RPMI7951 (cell line): ENCODE data around the gene TXNRD2. TPM values are rescaled to one million over a fixed set of nuclear protein-coding genes. Genes with fewer than 3 reads are reported as not detected.
"Not testable (repeated sequence)": the region's sequence is repeated elsewhere in the genome, so short reads cannot be mapped to it uniquely, and the experiment has no call there.

Source experiments
- DNase-seq: peaks from one replicate; pipeline ENCODE4 v3.0.0-alpha.2; 2012; ENCODE audit warnings: low read depth
- total RNA-seq: library from RNA; depleted of rRNA; stranded (reverse); fragments of >200 nt; shearing (Covaris generic); gene quantifications from 2 replicates; pipeline ENCODE4 v1.2.3, GENCODE V29; 2014

The TXNRD2 gene
- total RNA-seq, 1 experiment from 2014 or later, result 24.9 TPM

DNA sequence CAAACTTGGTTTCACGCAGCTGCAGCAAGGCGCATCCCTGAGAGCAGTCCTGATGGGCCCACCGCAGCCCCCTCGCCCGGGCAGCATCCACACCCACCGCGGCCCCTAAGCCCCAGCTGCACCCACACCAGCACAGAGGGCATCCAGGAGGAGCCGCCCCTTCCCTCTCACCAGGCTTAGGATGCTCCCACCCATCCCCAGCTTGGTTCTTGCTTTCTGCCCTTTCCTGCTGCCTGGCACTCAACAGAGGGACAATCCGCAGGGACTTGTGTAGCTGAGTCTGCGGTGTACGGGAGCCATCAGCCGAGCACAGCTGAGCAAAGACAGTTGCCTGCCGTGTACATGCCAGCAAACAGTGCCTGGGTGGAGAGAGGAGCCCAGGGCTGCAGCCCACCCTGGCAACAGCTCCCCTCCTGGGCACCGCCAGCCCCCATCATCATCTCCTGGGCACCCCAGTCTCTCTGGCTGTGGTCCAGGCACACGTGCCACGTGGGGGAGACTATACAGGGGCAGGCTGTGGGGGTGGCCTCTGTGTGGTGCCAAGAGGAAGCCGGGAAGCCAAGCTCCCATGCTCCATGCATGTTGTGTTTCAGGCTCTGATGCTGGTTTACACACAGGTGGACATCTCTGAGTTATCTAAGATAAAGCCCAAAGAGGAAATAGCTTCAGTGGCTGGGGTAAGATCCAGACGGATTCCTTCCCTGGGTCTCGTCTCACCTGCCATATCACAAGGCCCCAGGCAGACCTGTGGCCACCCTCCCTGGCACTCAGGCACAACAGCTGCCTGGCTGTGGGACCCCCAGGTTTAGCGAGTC lies 50.9 kb downstream of the TXNRD2 start:
- no peak for DNase-seq

DNA sequence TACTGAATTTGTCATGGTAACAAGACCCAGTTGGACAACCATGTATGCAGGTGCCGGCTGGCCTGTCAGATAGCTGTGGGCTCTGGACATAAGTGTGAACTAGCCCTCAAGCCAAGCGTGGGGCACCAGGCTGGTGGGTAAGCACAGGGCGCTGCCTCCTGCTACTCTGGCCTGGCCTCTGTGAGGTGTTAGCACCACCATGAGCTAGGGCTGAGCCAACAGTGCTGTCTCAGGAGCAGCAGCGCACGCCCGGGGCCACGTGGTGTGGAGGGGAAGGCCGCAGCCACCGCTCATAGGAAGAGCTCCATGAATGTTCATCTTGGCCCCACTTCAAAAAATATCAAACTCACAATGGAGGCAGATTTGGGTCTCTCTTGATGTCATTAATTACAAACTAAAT lies 51.7 kb downstream of the TXNRD2 start:
- DNase-seq, result no peak

DNA sequence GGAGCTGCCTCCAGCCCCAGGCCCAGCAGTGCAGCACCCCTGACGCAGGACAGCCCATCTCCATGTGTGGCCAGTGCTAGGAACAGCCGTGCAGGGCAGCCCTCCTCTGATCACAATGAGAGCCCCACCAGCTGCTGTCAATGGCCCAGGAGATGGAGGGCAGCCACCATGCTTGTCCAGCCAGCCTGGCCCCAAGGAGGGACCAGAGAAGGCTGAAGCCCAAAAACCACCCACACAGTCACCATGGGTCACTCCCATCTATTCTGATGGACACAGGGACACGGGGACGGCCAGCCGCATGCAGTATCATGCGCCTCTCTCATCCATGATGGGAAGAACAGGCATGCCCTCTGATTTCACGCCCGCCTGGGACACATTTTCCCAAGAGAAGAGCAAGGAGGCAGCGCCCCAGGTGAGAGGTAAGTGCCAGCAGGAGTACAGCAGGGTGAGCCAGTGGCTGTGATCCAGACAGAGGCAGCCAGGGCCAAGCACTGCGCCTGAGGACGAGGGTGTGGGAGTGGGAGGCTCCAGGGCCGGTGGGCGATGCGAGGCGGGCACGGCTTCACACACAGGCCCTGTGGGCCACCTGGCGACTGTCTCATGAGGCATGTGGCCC lies 53.4 kb downstream of the TXNRD2 start:
- DNase-seq, result no peak

DNA sequence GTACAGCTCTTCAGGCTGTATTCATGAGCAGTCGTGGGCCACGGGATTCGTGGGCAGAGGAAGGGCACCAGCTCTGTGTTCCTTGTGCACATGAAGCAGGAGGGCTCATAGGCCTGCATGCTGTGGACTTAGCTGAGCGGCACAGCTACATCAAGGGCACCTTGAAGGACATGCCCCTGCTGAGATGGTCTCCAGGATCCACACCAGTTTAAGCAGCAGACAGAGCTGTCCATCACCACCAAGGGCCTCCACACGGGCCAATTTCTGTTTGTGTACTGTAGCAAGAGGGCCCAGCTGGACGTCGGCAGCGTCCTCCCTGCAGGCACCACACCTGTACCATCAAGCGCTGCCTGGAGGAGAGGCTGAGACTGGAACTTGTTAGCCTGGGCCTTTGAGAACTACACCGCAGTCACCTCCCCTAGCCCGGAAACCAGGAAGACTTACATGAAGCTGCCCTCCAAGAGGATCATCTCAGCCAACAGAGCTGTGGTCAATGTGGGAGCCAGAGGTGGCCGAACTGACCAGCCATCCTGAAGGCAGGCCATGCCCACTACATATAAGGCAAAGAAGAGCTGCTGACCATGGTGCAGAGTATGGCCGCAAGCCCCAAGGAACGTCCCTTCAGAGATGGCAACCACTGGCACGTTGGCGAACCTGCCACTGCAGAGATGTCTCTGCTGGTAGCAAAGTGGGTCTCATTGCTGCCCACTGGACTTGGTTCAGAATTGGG lies 54.2 kb downstream of the TXNRD2 start:
- no peak for DNase-seq

DNA sequence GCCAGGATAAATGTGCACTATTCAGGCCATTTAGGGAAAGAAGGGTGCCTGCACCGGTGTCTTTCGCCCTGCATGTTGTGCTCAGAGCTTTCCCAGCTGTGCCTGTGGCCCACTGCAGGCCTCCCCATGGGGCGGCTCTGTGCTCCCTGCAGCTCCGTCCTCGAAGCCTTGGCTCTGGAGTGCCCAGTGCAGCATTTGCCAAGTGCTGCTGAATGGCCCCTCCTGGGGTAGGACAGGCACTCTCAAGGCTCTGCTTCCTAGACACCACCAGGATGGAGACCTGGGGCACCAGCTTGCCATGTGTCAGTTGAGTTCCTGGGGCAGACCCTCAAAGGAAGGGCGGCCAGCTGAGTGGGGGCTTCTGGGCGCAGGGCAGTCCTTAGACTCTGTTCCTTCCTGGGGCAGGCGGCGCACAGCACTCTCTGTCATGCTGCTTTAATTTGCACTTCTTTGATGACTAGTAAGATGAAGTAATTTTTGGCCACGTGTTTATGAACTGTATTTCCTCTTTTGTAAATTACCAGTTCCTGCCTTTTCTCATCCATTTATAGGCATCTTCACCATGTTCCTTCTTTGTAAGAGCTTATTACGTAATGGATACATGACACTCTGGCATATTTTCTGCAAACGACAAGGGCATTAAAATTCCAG lies 54.9 kb downstream of the TXNRD2 start:
- peak; percentile 46 for DNase-seq

DNA sequence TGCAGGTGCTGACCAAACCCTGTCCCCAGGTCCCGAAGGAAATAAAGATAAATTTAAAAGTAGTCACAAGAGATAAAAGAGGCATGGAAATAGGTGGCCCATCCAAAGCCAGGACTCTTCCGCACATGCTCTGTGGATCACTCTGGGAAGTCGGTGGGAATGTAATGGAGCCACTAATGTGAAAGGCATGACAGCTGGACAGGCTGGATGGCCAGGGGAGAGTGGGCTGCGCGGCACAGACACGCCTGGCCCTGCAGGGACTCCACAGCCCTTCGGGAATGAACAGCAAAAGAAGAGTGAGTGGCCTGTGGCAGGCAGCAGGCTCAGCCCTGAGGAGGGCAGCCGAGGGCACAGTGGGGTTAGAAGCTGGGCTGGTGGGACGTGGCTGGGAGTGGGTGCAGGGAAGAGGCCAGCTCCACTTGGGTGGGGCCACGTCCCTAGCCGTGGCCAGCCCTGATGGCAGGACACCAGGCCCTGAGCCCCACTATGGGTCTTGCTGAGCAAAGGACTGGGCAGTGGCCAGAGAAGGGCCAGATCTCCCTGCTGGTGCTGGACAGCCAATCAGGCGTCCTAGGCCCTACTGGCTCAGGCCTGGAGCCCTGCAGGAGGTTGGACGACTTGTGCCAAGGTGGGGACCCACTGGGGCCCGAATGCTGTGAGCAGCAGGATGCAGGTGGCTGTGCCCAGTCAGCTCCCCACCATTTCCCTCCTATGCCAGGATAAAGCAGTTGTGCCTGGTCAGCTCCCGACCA lies 55.6 kb downstream of the TXNRD2 start:
- DNase-seq, result no peak

DNA sequence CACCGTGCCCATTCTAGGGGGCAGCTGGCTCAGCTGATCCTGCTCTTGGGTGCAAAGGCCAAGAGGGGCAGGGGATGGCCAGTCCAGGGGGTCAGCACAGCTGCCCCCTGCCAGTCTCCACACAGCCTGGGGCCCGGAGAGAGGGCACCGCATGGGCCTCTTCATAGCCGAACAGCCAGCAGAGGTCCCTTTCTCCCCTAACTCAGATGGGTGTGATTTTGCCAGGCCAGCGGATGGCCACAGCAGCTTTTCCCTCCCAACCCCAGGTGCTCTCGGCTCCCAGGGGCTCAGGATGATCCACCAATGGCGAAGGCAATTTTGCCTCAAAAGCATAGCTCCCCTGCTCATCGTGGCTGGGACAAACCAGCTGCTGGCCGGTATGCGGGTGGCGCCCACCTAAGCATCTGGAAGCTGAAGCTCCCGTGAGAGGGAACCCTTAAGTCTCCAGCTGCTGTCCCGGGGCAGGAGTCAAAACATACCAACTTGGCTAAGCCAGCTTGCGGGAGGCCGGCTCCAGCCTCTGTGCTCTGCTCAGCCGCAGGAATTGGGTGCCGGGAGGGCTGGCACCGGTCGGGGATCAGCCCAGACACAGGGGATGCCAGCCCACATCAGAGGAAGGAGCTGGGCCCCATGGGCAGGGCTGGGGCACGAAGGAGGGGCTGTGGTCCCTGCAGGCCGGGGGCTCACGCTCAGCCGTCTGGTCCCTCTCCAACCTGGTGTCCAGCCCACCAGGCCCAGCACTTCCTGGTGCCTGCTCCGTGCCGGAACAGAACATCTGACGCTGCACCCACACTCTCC lies 56.5 kb downstream of the TXNRD2 start:
- DNase-seq, result no peak

DNA sequence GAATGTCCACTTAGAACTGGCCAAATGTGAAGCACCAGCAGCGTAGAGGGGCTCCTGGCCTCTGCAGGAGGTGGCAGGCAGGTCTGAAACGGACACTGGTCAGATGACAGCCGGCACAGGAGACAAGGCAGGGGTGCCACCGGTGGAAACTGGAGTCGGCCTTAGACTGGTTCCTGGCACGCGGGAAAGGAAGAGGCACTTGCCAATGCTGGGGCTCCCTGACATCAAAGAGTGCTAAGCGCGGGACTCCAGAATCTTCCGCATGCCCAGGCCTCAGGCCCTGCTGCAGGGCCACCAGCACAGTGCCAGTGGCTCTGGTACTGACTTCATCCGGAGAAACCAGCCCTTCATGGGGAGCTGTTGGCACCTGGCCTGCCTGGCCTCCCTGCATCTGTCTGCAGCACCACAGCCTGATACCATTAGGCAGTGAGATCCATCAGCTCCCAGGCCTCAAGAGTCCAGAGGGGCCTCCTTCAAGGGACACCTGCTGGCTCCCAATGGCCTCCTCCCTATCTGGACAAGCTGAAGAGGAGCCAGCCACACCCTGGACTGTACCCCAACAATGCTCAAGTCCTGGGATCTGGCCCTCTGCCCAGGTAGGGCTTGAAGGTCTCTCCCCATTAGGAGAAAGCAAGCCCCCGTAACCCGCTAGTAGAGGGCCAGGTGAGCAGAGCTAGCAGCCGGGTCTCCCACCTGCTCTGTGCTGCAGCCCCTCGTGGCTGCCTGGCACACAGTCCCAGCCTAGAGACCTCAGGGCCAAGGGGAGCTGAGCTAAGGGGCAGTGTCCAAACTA lies 57.3 kb downstream of the TXNRD2 start:
- DNase-seq, result no peak

DNA sequence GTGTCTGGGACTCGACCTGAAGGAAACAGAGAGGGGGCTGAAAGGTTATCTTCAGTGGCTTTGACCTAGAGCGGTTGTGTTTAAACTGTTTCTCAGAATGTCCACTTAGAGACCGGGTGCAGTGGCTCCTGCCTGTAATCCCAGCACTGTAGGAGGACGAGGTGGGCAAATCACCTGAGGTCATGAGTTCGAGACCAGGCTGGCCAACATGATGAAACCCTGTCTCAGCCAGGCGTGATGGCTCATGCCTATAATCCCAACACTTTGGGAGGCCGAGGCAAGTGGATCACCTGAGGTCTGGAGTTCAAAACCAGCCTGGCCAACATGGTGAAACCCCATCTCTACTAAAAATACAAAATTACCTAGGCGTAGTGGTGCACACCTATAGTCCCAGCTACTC lies 58.2 kb downstream of the TXNRD2 start:
- DNase-seq, result not testable (repeated sequence)

DNA sequence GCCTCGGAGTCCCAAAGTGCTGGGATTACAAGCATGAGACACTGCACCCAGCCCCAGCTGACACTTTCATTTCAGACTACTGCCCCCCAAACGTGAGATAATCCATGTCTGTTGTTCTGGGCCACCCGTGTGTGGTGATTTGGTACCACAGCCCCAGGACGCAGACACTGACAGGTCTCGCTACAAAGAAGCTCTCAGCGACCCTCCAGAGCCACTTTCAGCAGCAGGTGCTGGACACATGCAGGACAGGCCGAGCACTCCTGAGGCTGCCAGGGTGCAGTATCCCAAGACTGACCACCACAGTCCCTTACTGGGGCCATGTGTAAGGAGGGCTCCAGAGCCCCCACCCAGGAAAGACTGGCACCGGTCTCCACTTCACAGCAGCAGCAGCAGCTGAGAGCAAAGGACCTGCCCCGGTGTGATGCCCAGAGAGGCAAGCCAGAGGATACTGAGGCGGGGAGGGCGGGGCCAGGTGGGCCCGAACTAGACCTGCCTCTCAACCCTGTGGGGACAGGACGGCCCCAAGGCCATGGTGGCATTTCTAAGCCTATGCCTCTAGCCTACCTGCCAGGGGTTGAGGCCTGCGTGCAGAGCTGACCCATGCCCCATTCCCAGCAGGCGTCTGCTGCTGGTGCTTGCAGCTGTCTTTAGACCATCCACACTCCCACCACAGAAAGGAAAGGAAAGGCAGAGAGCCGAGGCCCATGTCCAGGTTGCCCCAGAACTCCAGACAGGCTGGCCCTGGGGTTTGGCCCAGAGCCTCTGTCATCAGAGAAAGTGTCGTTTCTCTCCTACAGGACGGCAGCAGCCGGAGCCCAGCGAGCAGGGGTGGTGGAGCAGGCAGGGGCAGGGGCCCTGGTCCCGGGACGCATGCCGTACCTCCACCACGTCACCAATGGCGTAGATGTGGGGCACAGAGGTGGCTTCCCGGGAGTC lies 58.9 kb downstream of the TXNRD2 start:
- DNase-seq, result no peak

DNA sequence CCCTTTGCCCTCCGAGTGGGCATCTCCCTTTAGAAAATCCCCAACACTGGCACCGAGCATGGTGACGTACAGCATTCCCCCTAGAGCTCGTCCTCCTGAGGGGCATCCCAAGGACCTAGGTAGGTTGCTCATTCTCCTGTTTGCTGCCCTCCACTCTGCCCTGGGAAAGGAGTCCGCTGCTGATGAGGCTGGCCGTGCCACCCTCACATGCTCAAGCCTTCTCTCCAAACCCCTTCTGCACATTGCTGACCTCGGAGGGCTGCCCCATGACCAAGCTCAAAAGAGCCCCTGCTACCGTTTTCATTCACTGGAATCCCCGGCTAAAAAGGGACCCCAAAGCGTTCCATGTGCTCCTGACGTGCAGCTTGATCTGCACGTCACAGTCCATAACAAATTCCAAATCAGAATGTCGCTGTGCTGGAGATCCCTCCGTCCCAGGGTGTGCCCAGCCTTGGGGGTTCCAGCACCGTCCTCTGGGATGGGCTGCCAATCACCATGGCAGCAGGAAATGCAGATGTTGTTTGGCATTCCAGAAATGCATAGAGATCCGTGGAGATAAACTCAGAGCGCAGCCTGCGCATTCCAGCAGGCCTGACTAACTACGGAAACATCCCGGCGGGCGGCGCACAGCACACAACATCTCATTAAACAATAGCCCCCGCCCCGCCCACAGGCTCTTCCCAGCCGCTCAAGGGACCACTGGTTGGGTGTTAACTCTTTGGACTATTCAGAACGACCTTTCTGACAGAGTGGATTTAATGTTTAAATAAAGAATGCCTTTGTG lies 60.6 kb downstream of the TXNRD2 start:
- DNase-seq, result peak; percentile 95

DNA sequence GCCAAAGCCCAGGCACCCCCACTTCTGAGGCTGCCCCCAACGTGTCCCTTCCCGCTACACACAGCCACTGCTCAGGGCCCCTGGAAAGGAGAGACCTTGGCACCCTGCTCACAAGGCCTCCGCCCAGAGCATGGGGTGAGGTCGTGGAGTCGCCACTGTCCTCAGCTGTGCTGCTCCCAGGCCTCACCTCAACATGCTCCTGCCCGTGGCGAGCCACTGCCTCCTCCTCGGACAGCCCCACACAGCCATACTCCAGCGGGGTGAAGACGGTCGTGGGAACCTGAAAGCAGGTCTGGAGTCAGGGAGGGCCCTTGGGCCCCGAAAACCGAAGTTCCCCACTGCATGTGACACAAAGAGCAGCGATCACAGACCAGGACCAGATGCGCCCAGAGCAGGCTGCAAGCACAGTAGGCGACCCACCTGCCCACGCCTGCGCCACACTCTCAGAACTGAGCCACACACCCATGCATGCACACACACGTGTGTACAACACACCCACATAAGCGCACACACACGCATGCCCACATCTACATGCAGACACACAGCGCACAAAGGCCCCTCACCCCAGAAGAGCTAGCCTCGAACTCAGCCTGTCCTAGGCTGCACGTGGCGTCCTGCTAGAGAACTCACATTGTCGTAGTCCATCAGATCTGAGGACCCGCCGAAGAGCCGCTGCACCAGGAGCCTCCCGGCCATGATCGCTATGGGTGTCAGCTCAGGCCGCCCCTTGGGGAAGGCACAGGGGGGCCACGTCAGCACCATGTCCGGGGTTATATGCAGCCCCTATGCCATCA lies 61.4 kb downstream of the TXNRD2 start:
- DNase-seq, result no peak

DNA sequence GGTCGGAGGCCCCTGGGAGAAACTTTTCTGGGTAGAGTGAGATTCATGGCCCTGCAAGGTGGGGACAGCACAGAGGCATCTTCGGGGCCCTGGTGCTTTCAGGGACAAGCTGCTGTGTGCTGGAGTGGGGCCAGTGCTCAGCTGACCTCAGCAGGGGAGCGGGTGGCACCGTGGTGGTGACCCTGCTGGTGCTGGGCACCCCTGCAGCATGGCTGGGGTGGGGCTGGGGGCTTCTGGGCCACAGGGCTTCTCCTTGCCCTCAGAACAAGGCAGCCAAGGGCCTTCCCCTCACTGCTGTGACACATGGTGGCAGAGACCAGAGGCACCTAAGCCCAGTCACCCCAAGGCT lies 62.0 kb downstream of the TXNRD2 start:
- no peak for DNase-seq

DNA sequence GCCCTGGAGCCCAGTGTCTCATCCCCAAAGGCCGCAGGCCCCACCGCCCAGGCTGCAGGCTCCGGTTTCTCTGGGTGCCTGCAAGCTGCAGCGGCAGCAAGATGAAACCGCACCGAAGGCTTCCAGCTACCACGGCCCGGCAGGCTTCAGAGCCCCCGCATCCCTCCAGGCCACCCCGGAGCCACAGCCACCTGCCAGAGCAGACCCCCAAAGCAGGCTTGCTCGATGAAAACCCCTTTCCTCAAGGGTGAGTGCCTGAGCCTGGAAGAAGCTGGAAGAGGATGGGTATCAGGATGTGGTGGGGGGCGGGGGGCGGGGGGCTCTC lies 62.4 kb downstream of the TXNRD2 start:
- DNase-seq, result no peak

DNA sequence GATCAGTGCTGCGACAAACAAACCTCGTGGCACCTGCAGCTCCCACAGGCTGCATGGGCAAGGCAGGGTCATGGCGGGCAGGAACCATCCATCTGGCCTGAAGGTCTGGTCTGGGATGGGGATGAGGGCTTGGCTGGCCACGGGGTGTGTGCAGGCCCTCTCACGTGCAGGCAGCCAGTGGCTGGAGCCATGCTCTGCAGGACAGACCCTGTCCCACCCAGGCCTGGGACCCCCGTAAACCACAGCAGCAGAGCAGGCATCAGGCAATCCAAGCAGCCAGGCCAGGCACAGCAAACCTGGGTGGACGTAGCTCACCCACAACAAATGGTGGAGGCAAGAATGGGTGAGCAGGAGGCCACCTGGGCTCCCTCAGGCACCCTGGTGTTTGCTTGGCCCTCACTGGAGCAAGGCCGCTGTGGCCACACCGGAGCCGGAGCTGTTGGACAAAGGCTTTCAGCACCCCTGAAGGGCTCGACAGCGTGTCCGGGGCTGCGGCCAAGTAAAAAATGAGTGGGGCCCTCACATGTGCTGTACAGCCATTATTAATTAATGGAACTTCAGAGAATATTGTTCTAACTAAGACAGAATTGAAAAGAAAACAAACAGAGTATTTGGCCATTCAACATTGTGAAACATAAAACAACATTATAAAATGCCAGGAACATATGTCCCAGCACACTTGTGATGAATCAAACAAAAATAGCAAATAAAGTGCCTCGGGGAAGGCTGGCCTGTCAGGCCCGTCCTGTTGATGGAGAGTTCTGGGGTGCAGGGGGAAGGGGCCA lies 63.0 kb downstream of the TXNRD2 start:
- DNase-seq, result no peak

DNA sequence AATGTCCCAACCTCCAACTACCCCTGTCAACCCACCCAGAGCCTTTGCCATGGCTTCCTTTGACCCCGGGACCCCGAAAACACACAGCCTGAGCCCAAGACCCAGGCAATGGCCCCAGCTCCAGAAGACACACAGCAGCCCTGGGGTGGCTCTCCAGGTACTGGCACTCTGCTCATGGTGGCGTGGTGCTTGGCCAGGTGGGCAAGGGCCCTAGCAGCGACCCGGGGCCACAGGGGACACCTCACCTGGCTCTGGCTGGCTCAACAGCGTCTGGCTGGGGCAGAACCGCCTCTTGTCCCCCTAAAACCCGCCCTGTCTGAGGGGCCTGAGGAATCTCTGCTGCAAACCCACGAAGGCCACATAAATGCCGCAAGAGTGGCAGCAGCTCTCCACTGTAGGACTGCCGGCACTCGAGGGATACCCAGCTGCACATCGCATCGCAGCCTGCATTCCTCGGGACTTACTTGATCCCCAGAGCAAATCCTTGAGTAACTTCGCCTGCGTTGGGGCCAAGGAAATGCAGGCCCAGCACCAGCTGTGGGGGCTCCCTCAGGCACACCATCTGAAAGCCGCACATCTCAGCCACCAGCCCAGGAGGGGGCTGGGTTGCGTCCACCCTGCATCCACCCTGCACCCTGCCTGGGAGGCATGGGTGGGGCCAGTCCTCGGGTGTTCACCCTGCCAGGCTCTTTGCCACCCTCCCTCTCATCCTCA lies 63.8 kb downstream of the TXNRD2 start:
- no peak for DNase-seq
